Rectal smooth muscle tissue (tissue), 1 donor: Measurements from ENCODE around the gene ST6GAL2.

Experiments used
- H3K27ac ChIP-seq: one replicate; pipeline ENCODE4 v1.7.0; 2013; ENCODE audit warnings: low read depth, low read length, inconsistent platforms
- H3K27me3 ChIP-seq: one replicate; pipeline ENCODE4 v1.7.0; 2013; ENCODE audit warnings: low read length; ENCODE audit not compliant: control insufficient read depth, insufficient read depth
- H3K36me3 ChIP-seq: one replicate; pipeline ENCODE4 v1.7.0; 2013; ENCODE audit warnings: low read length; ENCODE audit not compliant: control insufficient read depth, insufficient read depth
- H3K4me1 ChIP-seq: one replicate; pipeline ENCODE4 v1.7.0; 2013; ENCODE audit warnings: low read length; ENCODE audit not compliant: control insufficient read depth, insufficient read depth
- H3K4me3 ChIP-seq: one replicate; pipeline ENCODE4 v1.7.0; 2013; ENCODE audit warnings: low read length
- H3K9ac ChIP-seq: one replicate; pipeline ENCODE4 v1.7.0; 2013; ENCODE audit warnings: low read length

ST6GAL2 gene

DNA sequence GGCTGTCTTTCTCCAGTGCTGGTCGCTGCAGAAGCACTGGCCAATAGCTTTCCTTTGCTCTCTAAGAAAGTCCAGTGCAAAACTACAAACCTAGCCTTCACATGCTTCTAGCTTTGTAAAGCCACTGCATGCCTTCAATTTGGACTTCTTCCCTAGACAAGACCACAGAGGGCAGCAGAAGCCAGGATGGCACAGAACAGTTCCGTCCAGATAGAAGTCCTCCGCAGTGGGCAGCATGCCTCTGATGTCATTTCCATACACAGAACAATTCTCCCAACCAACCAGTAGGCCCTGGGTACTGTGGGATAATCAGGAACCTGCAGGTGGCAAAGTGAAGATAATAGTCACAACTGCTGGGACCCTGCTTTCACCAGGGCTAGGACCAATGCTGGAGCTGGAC is 3.3 kb downstream of the ST6GAL2 start:
- no peak overlapping the region for H3K4me3 ChIP-seq
- H3K4me1 ChIP-seq = no peaks in the 10 kb centered on the region
- no peak overlapping the region for H3K9ac ChIP-seq
- peaks cover 2% of the 10 kb centered on the region for H3K27me3 ChIP-seq
- H3K36me3 ChIP-seq = no peaks in the 10 kb centered on the region
- no peak overlapping the region for H3K27ac ChIP-seq

DNA sequence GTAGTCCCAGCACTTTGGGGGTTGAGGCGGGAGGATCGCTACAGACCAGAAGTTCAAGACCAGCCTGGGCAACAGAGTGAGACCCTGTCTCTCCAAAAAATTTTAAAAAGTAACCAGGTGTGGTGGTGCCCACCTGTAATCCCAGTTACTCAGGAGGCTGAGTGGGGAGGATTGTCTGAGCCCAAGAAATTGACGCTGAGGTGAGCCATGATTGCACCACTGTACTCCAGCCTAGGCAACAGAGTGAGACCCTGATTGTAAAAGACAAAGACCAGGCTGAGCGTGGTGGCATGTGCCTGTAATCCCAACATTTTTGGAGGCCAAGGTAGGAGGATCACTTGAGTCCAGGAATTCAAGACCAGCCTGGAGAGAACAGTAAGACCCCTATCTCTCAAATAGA is 7.8 kb downstream of the ST6GAL2 start:
- H3K4me1 ChIP-seq = no peaks in the 10 kb centered on the region
- no peaks in the 10 kb centered on the region for H3K36me3 ChIP-seq
- no peak overlapping the region for H3K4me3 ChIP-seq

DNA sequence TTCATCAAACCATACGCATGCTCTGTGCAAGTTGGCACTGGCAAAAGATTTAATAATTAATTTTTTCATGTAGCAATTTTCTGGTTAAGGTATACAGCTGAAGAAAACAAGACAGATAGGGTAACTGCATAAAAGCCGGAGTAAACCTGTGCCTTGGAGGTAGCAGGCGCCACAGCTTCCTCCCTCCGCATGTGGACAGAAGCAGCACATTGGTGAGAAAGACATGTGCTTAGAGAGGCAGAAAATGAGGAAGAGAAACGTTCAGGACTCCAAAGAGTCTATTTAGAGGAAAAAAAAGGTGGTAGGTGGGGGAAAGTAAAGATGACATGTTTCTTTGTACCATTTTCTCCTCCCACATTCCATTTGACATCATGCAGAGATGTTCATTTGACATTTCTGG is 9.3 kb downstream of the ST6GAL2 start:
- no peak overlapping the region for H3K9ac ChIP-seq
- no peak overlapping the region for H3K4me3 ChIP-seq
- H3K36me3 ChIP-seq = no peaks in the 10 kb centered on the region
- no peaks in the 10 kb centered on the region for H3K4me1 ChIP-seq
- no peak overlapping the region for H3K27ac ChIP-seq
- no peaks in the 10 kb centered on the region for H3K27me3 ChIP-seq

More for the DNA sequence above, 7.8 kb downstream of the ST6GAL2 start:
- H3K27me3 ChIP-seq = no peaks in the 10 kb centered on the region
- no peak overlapping the region for H3K9ac ChIP-seq
- H3K27ac ChIP-seq = no peak overlapping the region

DNA sequence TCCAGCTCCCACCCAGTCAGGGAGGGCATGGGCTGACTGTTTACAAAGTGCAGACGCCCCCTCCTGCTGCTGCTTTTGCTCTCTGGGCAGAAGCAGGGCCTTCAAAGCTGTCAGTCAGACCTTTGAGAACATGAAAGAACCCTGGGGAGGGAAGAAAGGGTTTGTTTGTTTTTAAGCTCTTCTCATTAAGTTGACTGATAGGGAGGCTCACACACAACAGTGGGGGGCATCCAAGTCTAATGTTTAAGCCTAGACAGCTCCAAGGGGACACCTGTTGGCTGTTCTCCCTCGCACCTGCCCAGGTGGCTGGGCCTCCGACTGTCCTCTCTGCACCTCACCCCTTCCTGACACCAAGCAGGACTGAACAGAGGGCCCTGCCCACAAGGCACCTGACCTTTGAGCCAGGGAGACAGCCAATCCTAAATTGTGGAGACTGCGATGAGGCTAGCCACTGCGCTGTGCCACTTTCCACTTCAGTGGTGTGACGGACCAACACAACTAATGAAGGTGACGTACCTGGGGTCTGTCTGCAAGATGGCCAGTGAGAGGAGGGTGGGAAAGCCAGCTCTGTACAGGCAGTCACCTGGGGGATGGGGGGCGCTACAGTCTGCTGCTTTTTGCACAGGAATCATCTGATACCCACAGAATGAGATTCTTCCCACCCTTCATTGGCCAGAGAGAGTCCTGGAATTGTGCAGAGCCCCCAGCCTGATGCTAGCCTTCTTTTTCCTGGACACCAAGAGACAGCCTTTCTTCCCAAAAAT is 16.3 kb downstream of the ST6GAL2 start:
- H3K9ac ChIP-seq = no peak overlapping the region
- H3K27me3 ChIP-seq = no peaks in the 10 kb centered on the region
- H3K4me1 ChIP-seq = no peaks in the 10 kb centered on the region
- no peaks in the 10 kb centered on the region for H3K36me3 ChIP-seq
- no peak overlapping the region for H3K27ac ChIP-seq
- H3K4me3 ChIP-seq = no peak overlapping the region

DNA sequence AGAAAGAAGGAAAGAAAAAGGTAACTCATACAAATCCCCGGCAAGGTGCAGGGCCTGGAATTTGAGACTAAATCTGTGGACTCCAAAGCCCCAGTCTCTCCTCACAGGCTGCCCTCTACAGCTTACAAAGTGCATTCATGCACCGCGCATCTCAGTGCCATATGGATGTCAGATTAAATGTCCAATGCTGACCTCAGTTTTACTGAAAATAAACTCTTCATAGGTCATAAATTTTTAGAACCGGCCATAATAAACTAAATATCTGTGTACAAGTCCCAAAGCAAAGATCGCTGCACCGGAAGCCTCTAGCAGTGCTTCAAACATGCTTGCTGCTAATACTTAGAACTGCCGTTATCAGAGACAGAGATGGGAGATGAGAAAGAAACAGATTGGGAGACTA is 17.7 kb downstream of the ST6GAL2 start:
- H3K9ac ChIP-seq = no peak overlapping the region
- H3K4me3 ChIP-seq = no peak overlapping the region
- H3K4me1 ChIP-seq = no peaks in the 10 kb centered on the region
- no peaks in the 10 kb centered on the region for H3K36me3 ChIP-seq
- no peaks in the 10 kb centered on the region for H3K27me3 ChIP-seq
- no peak overlapping the region for H3K27ac ChIP-seq

DNA sequence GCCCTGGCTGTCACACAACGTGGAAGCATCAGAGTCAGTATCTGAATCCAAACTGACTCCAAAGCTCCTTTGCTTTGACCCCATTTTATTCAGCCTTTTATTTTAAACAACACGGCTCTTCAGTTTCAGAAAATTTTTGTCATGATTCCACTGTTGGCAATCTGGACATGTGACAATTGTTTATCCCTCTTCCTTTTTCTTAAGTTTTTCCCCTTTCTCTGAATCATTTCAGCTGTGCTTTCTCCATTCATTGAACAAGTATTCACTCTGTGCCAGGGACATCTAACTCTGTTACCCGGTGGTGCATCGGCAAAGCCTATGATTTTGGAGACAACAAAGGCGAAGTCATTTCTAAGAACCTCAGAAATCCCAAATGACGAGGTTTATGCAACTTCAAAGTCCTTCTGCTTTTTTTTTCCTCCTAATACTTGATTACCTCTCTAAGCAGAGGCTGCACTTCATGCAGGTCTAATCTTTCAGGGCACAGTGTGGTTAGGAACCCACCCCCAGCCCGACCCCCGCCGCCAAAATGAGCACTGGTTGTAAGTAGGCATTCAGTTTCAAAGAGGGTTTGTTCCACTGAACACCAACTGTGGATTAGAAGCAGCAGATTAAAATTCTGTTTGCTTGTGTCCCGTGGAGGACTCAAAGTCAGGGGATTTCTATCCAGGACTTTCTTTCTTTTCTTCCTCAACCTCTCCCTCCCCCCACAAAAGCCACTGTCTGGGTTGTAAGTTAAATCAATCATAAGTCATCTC is 18.6 kb downstream of the ST6GAL2 start:
- no peak overlapping the region for H3K9ac ChIP-seq
- H3K4me1 ChIP-seq = no peaks in the 10 kb centered on the region
- no peaks in the 10 kb centered on the region for H3K36me3 ChIP-seq
- no peaks in the 10 kb centered on the region for H3K27me3 ChIP-seq
- H3K4me3 ChIP-seq = no peak overlapping the region
- H3K27ac ChIP-seq = no peak overlapping the region

DNA sequence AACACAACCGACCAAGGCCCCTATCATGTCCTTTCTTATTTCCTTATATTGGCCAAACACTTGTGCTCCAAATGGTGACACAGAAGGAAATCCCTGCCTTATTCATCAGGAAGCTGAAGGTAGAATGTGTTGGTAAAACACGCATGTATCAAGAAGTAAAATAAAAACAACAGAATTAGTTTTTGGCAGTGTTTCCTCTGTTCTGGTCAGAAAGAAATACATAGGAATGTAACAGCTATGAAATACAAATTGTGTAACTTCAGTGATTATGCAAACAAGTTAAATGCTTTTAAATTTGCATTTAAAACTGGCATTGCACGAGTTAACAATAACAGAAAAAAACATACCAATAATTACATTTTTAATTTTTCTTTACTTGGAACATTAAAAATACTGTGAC is 19.3 kb downstream of the ST6GAL2 start:
- H3K4me1 ChIP-seq = no peaks in the 10 kb centered on the region

DNA sequence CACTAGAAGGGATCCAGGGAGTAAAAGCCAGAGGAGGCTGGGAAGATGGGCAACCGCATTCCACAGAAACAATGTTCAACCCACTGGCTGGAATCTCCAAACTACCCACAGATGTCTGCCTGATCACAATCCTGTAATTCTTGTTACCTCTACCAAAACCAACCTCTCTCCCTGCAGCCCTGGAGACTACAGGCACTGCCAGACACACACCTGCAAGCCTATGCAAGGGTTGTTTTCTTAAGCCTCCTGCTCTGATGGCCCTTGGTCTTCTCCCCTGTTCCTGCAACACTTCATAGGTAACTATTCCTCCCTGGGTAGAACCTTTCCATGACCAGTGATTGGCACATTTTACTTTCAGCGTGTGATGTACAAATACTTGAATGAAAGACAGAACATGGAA is 21.9 kb downstream of the ST6GAL2 start:
- no peak overlapping the region for H3K4me3 ChIP-seq
- H3K36me3 ChIP-seq = no peaks in the 10 kb centered on the region
- H3K27me3 ChIP-seq = no peaks in the 10 kb centered on the region
- H3K4me1 ChIP-seq = no peaks in the 10 kb centered on the region
- no peak overlapping the region for H3K27ac ChIP-seq
- H3K9ac ChIP-seq = no peak overlapping the region

More for the DNA sequence above, 19.3 kb downstream of the ST6GAL2 start:
- no peak overlapping the region for H3K27ac ChIP-seq
- no peaks in the 10 kb centered on the region for H3K36me3 ChIP-seq
- no peak overlapping the region for H3K4me3 ChIP-seq
- H3K27me3 ChIP-seq = no peaks in the 10 kb centered on the region
- no peak overlapping the region for H3K9ac ChIP-seq

DNA sequence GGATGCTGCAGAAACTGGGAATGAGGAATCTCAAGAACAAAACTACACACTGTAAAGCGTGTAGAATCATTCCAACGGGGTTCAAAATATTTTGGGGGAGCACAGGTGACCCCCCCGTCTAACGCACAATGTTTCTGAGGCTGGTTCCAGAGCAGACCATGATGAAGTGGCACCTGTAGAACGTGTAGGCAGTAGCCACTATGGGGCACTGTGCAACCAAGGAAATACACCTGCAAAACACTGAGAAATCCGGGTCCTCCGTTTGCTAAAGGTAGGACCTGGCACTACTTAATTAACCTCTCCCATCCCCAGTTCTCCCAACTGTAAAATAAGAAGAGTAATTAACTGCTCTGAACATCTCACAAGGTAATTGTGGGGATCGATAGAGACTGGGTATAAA is 22.6 kb downstream of the ST6GAL2 start:
- H3K4me3 ChIP-seq = no peak overlapping the region
- no peak overlapping the region for H3K9ac ChIP-seq
- no peak overlapping the region for H3K27ac ChIP-seq
- H3K4me1 ChIP-seq = no peaks in the 10 kb centered on the region
- H3K36me3 ChIP-seq = no peaks in the 10 kb centered on the region
- no peaks in the 10 kb centered on the region for H3K27me3 ChIP-seq

DNA sequence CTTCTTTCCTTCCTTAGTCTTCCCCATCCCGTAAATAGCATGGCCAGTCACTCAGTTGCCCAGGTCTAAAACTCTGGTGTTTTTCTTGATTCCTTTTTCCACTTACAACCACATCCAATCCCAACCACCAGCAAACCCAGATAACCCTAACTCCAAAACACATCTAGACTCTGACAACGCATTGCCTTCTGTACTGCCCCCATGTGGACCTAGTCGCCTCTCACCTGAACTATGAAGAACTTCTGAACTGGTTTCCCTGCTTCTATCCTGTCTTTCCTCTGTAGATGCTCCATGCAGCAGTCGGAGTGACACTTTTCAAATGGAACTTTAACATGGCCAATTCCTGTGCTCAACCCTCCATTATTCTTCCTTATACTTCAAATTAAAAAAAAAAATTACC is 26.5 kb downstream of the ST6GAL2 start:
- H3K27me3 ChIP-seq = no peaks in the 10 kb centered on the region
- H3K4me1 ChIP-seq = no peaks in the 10 kb centered on the region
- no peaks in the 10 kb centered on the region for H3K36me3 ChIP-seq
- no peak overlapping the region for H3K4me3 ChIP-seq
- no peak overlapping the region for H3K27ac ChIP-seq
- no peak overlapping the region for H3K9ac ChIP-seq

DNA sequence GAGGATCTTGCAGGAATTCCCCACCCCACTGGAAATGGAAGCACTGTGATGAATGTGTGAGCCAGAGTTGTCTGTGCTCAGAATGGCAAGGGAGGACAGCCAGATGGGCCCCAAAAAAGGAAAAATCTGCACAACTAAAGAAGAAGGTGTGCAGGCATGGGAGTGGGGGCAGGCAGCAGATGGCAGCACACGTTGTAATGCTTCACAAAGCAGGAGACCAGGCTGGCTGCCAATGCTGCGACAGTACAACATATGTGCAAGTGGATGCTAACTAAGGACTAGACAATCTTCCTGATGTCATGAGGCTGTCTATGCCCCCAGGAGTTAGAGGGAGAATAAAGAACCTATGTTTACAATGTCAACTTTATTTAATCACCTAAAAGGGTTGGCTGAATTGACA is 27.2 kb downstream of the ST6GAL2 start:
- Histone ChIP-seq H3K27me3 (no peaks in the 10 kb centered on the region), H3K27ac (no peak overlapping the region), H3K4me1 (no peaks in the 10 kb centered on the region), H3K9ac (no peak overlapping the region), H3K4me3 (no peak overlapping the region), H3K36me3 (no peaks in the 10 kb centered on the region)

DNA sequence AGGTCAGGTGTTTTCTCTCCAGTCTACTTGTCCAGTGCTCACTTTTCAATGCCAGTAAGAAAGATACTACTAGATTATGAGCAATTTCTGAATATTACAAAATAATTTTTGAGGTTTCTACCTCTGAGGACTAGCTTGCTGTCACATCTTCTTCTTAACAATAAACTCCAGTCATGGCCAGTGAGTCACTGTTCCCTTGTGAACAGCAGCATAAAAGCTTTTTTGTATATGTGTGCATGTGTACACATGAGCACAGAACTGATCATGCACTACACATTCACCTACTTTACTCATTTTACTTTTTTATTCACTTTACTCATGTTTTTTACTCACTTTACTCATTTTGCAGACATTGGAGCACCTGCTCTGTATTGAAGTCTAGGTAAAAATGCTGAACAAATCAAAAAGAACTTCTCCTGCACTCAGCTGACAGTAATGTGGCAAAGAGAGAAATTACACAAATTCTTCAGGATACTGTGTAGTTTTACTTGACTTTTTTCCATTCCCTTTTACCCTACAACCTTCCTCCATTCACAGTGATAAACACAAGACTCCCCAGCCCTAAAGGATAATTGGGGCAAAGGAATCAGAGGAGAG is 28.0 kb downstream of the ST6GAL2 start:
- H3K36me3 ChIP-seq = no peaks in the 10 kb centered on the region
- H3K9ac ChIP-seq = no peak overlapping the region
- no peaks in the 10 kb centered on the region for H3K27me3 ChIP-seq
- no peak overlapping the region for H3K4me3 ChIP-seq
- H3K27ac ChIP-seq = no peak overlapping the region
- H3K4me1 ChIP-seq = no peaks in the 10 kb centered on the region
